Measurements from ENCODE around the gene HSD11B2.

The HSD11B2 gene

GRCh38 chr16:67464565-67464964, 33.6 kb downstream of the HSD11B2 start:
- Histone ChIP-seq H3K27me3 (no peaks in the 10 kb centered on the region), H3K9me3 (no peaks in the 10 kb centered on the region), H3K4me1 (peaks cover 3% of the 10 kb centered on the region), H3K4me3 (ENCODE audit: low read depth, low read length) (no peak overlapping the region), H3K36me3 (no peaks in the 10 kb centered on the region)
- TF ChIP-seq, protein P1, sequence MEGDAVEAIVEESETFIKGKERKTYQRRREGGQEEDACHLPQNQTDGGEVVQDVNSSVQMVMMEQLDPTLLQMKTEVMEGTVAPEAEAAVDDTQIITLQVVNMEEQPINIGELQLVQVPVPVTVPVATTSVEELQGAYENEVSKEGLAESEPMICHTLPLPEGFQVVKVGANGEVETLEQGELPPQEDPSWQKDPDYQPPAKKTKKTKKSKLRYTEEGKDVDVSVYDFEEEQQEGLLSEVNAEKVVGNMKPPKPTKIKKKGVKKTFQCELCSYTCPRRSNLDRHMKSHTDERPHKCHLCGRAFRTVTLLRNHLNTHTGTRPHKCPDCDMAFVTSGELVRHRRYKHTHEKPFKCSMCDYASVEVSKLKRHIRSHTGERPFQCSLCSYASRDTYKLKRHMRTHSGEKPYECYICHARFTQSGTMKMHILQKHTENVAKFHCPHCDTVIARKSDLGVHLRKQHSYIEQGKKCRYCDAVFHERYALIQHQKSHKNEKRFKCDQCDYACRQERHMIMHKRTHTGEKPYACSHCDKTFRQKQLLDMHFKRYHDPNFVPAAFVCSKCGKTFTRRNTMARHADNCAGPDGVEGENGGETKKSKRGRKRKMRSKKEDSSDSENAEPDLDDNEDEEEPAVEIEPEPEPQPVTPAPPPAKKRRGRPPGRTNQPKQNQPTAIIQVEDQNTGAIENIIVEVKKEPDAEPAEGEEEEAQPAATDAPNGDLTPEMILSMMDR (IDR thresholded peaks at IDR 0.05; ENCODE audit: low read depth, low read length): no peak
- no peak for DNase-seq

GRCh38 chr16:67466581-67466980, 35.7 kb downstream of the HSD11B2 start:
- Histone ChIP-seq H3K27me3 (no peaks in the 10 kb centered on the region), H3K9me3 (no peaks in the 10 kb centered on the region), H3K4me1 (peaks cover 3% of the 10 kb centered on the region), H3K36me3 (no peaks in the 10 kb centered on the region), H3K4me3 (ENCODE audit: low read depth, low read length) (no peak overlapping the region)
- TF ChIP-seq, protein P1 (IDR thresholded peaks at IDR 0.05; ENCODE audit: low read depth, low read length): no peak
- DNase-seq: no peak

GRCh38 chr16:67468731-67469130, 37.8 kb downstream of the HSD11B2 start:
- DNase-seq: no peak
- H3K4me3 ChIP-seq (ENCODE audit: low read depth, low read length): no peak overlapping the region
- no peaks in the 10 kb centered on the region for H3K27me3 ChIP-seq
- TF ChIP-seq, protein P1 (IDR thresholded peaks at IDR 0.05; ENCODE audit: low read depth, low read length): no peak
- peaks cover 3% of the 10 kb centered on the region for H3K4me1 ChIP-seq
- no peaks in the 10 kb centered on the region for H3K9me3 ChIP-seq
- no peaks in the 10 kb centered on the region for H3K36me3 ChIP-seq

DNA sequence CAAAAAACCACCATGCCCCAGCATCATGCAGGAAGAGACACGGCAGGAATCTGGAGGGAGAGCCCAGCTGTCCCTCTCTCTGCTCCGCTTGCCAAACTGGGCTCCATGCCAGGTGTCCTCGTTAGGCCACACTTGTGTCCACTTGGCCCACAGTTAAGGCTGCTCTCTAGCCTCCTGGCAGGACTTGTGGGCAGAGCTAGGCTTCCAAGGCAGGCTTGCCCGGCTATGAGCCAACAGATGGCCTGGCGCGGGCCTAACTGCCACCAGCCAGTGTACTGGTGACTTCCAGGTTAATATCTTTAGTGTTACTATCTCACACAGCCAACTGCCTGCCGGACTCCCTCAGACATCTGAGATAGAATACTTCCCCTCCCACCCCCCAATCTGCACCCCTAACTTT, 39.4 kb downstream of the HSD11B2 start:
- H3K9me3 ChIP-seq: no peaks in the 10 kb centered on the region
- DNase-seq: no peak
- peaks cover 5% of the 10 kb centered on the region for H3K36me3 ChIP-seq
- TF ChIP-seq, protein P1 (IDR thresholded peaks at IDR 0.05; ENCODE audit: low read depth, low read length): no peak
- H3K4me1 ChIP-seq: peaks cover 3% of the 10 kb centered on the region
- no peaks in the 10 kb centered on the region for H3K27me3 ChIP-seq
- no peak overlapping the region for H3K4me3 ChIP-seq (ENCODE audit: low read depth, low read length)

DNA sequence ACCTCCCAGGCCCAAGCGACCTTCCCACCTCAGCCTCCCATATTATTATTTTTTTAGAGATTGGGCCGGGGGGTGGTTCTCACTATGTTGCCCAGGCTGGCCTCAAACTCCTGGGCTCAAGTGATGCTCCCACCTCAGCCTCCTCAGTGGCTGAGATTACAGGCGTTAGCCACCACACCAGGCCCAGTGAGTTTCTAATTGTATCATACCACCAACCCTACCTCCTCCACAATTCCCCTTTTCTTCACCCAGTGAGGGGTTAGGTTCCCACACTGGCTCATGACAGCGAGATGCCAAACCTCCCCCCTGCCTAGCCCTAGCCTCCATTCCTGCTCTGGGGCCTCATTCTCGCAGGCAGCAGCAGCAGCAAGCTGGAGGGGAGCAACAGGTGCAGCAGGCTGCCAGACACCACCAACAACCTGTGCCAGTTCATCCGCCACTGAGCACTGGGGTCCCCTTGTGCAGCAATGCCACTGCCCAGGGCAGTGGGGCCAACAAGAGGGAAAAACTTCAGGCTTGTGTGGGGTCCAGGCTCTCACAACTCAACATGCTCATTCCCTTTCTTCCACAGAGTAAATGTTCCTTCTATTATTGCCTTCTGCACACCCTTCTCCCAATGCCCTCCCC, 41.0 kb downstream of the HSD11B2 start:
- Histone ChIP-seq H3K4me3 (ENCODE audit: low read depth, low read length) (no peak overlapping the region), H3K27me3 (no peaks in the 10 kb centered on the region), H3K4me1 (no peaks in the 10 kb centered on the region), H3K36me3 (peaks cover 5% of the 10 kb centered on the region), H3K9me3 (no peaks in the 10 kb centered on the region)
- DNase-seq: no peak
- TF ChIP-seq, protein P1 (IDR thresholded peaks at IDR 0.05; ENCODE audit: low read depth, low read length): no peak

- no peaks in the 10 kb centered on the region for H3K4me1 ChIP-seq
- DNase-seq: no peak
- H3K27me3 ChIP-seq: no peaks in the 10 kb centered on the region
- no peaks in the 10 kb centered on the region for H3K9me3 ChIP-seq
- no peak overlapping the region for H3K4me3 ChIP-seq (ENCODE audit: low read depth, low read length)
- TF ChIP-seq, protein P1 (IDR thresholded peaks at IDR 0.05; ENCODE audit: low read depth, low read length): no peak
- peaks cover 5% of the 10 kb centered on the region for H3K36me3 ChIP-seq
These were observed 43.9 kb downstream of the HSD11B2 start for GRCh38 chr16:67474551-67475455.

Data from BE2C (cell line).